BLaER1 treated with 17β-estradiol and CSF1 and Interleukin-3, amounts not matched to agents 10 nM and 100 nM (cell line): ENCODE results near the gene PDZD2.

ENCODE experiments used
- H3K27ac ChIP-seq, 11 experiments: shearing (Covaris generic); formaldehyde crosslinking; 2 replicates each; pipeline ENCODE4 v1.8.1; 2022
- H3K27me3 ChIP-seq, 11 experiments: shearing (Covaris generic); formaldehyde crosslinking; 2 replicates each; pipeline ENCODE4 v1.8.1; 2022
- H3K36me3 ChIP-seq, 11 experiments: shearing (Covaris generic); formaldehyde crosslinking; 2 replicates each; pipeline ENCODE4 v1.8.1; 2022
- H3K4me1 ChIP-seq, 10 experiments: shearing (Covaris generic); formaldehyde crosslinking; 2 replicates each; pipeline ENCODE4 v1.8.1; 2022
- H3K4me2 ChIP-seq, 11 experiments: shearing (Covaris generic); formaldehyde crosslinking; 2 replicates each; pipeline ENCODE4 v1.8.1; 2022
- H3K4me3 ChIP-seq, 10 experiments: shearing (Covaris generic); formaldehyde crosslinking; 2 replicates each; pipeline ENCODE4 v1.8.1; 2022
- H3K9ac ChIP-seq, 11 experiments: shearing (Covaris generic); formaldehyde crosslinking; 2 replicates each; pipeline ENCODE4 v1.8.1; 2022
- H3K9me3 ChIP-seq, 11 experiments: shearing (Covaris generic); formaldehyde crosslinking; replicated peaks in 1 of 11; 2 replicates each; pipeline ENCODE4 v1.8.1; 2022
- H4K20me1 ChIP-seq, 11 experiments: shearing (Covaris generic); formaldehyde crosslinking; 2 replicates each; pipeline ENCODE4 v1.8.1; 2022
- Cebpa-rat ChIP-seq, 11 experiments: shearing (Covaris generic); IDR thresholded peaks; 2 replicates each; pipeline ENCODE4 v1.8.1; 2022

PDZD2 gene

GRCh38 chr5:32100691-32101302 lies 461.9 kb downstream of the PDZD2 start:
- Histone ChIP-seq H3K4me1 (no peaks in the 10 kb centered on the region), H3K27me3 (no peaks in the 10 kb centered on the region), H3K9me3 (no peaks in the 10 kb centered on the region), H3K4me3 (no peak overlapping the region), H3K4me2 (no peak overlapping the region), H3K9ac (no peak overlapping the region), H3K27ac (no peak overlapping the region), H3K36me3 (peaks cover 47 to 97% (median 81%) of the 10 kb centered on the region in 11 experiments), H4K20me1 (peaks cover 0 to 72% (median 6%) of the 10 kb centered on the region in 11 experiments; a peak in 8 of 22 replicates)
- TF ChIP-seq Cebpa-rat (IDR thresholded peaks at IDR 0.05): no peak

GRCh38 chr5:32102254-32102986 lies 463.5 kb downstream of the PDZD2 start:
- no peak overlapping the region for H3K4me3 ChIP-seq
- no peaks in the 10 kb centered on the region for H3K27me3 ChIP-seq
- no peaks in the 10 kb centered on the region for H3K4me1 ChIP-seq
- H3K27ac ChIP-seq: no peak overlapping the region
- no peak overlapping the region for H3K9ac ChIP-seq
- H3K9me3 ChIP-seq: no peaks in the 10 kb centered on the region
- peaks cover 63 to 100% (median 94%) of the 10 kb centered on the region in 11 experiments for H3K36me3 ChIP-seq
- no peak overlapping the region for H3K4me2 ChIP-seq
- peaks cover 0 to 85% (median 6%) of the 10 kb centered on the region in 11 experiments; a peak in 8 of 22 replicates for H4K20me1 ChIP-seq
- TF ChIP-seq Cebpa-rat (IDR thresholded peaks at IDR 0.05): no peak

- Histone ChIP-seq H3K27ac (no peak overlapping the region), H3K4me1 (no peaks in the 10 kb centered on the region), H4K20me1 (peaks cover 0 to 89% (median 8%) of the 10 kb centered on the region in 11 experiments; a peak in 8 of 22 replicates), H3K4me2 (no peak overlapping the region), H3K4me3 (no peak overlapping the region), H3K9me3 (no peaks in the 10 kb centered on the region), H3K9ac (no peak overlapping the region), H3K27me3 (no peaks in the 10 kb centered on the region), H3K36me3 (peaks cover 74 to 100% (median 96%) of the 10 kb centered on the region in 11 experiments)
- no peak for TF ChIP-seq Cebpa-rat (IDR thresholded peaks at IDR 0.05)
Observed at GRCh38 chr5:32103521-32103920, 464.6 kb downstream of the PDZD2 start.

GRCh38 chr5:32107291-32107690 lies 468.4 kb downstream of the PDZD2 start:
- Histone ChIP-seq H3K9me3 (no peaks in the 10 kb centered on the region), H3K4me1 (no peaks in the 10 kb centered on the region), H3K27ac (no peak overlapping the region), H3K4me3 (no peak overlapping the region), H3K9ac (no peak overlapping the region), H3K4me2 (no peak overlapping the region), H3K27me3 (no peaks in the 10 kb centered on the region), H4K20me1 (peaks cover 0 to 98% (median 5%) of the 10 kb centered on the region in 11 experiments; a peak in 10 of 22 replicates), H3K36me3 (peaks cover 89 to 100% (median 97%) of the 10 kb centered on the region in 11 experiments)
- no peak for TF ChIP-seq Cebpa-rat (IDR thresholded peaks at IDR 0.05)

- Histone ChIP-seq H3K9me3 (no peaks in the 10 kb centered on the region), H3K4me2 (no peak overlapping the region), H3K4me1 (no peaks in the 10 kb centered on the region), H3K4me3 (no peak overlapping the region), H3K27me3 (no peaks in the 10 kb centered on the region), H3K27ac (no peak overlapping the region), H3K36me3 (peaks cover 93 to 100% (median 97%) of the 10 kb centered on the region in 11 experiments), H3K9ac (no peak overlapping the region), H4K20me1 (peaks cover 0 to 98% (median 8%) of the 10 kb centered on the region in 11 experiments; a peak in 9 of 22 replicates)
- TF ChIP-seq Cebpa-rat (IDR thresholded peaks at IDR 0.05): no peak
Observed at GRCh38 chr5:32108167-32108566, 469.2 kb downstream of the PDZD2 start.

- H3K9ac ChIP-seq: no peak overlapping the region
- H4K20me1 ChIP-seq: peaks cover 0 to 98% (median 8%) of the 10 kb centered on the region in 11 experiments; a peak in 9 of 22 replicates
Observed at GRCh38 chr5:32109236-32109635, 470.3 kb downstream of the PDZD2 start.

GRCh38 chr5:32110111-32110696 lies 471.3 kb downstream of the PDZD2 start:
- no peak for TF ChIP-seq Cebpa-rat (IDR thresholded peaks at IDR 0.05)
- no peak overlapping the region for H3K27ac ChIP-seq
- H3K36me3 ChIP-seq: peaks cover 90 to 100% (median 97%) of the 10 kb centered on the region in 11 experiments
- H3K4me1 ChIP-seq: peaks cover 0 to 7% (median 0%) of the 10 kb centered on the region in 10 experiments; a peak in 1 of 20 replicates
- H3K9me3 ChIP-seq: no peaks in the 10 kb centered on the region
- H3K4me2 ChIP-seq: no peak overlapping the region
- H4K20me1 ChIP-seq: peaks cover 0 to 99% (median 8%) of the 10 kb centered on the region in 11 experiments; a peak in 9 of 22 replicates
- no peak overlapping the region for H3K9ac ChIP-seq
- no peaks in the 10 kb centered on the region for H3K27me3 ChIP-seq
- H3K4me3 ChIP-seq: no peak overlapping the region

More at GRCh38 chr5:32109236-32109635, 470.3 kb downstream of the PDZD2 start:
- no peaks in the 10 kb centered on the region for H3K9me3 ChIP-seq
- no peaks in the 10 kb centered on the region for H3K27me3 ChIP-seq
- H3K4me1 ChIP-seq: peaks cover 0 to 7% (median 0%) of the 10 kb centered on the region in 10 experiments; a peak in 1 of 20 replicates
- no peak overlapping the region for H3K4me2 ChIP-seq
- H3K27ac ChIP-seq: no peak overlapping the region
- peaks cover 93 to 100% (median 97%) of the 10 kb centered on the region in 11 experiments for H3K36me3 ChIP-seq
- H3K4me3 ChIP-seq: no peak overlapping the region
- no peak for TF ChIP-seq Cebpa-rat (IDR thresholded peaks at IDR 0.05)

- Histone ChIP-seq H3K4me2 (peak overlapping the region in 2 of 11 experiments; percentile 21 to 39; a peak in 4 of 22 replicates), H3K36me3 (peaks cover 88 to 99% (median 97%) of the 10 kb centered on the region in 11 experiments), H3K27me3 (no peaks in the 10 kb centered on the region), H3K4me3 (no peak overlapping the region), H3K27ac (no peak overlapping the region), H4K20me1 (peaks cover 0 to 99% (median 15%) of the 10 kb centered on the region in 11 experiments; a peak in 14 of 22 replicates), H3K9me3 (no peaks in the 10 kb centered on the region), H3K4me1 (peaks cover 0 to 24% (median 0%) of the 10 kb centered on the region in 10 experiments; a peak in 5 of 20 replicates), H3K9ac (no peak overlapping the region)
- no peak for TF ChIP-seq Cebpa-rat (IDR thresholded peaks at IDR 0.05)
Observed at GRCh38 chr5:32115985-32116384, 477.1 kb downstream of the PDZD2 start.
